Measurements from ENCODE around the gene SETD1B. TPM values are rescaled to one million over a fixed set of nuclear protein-coding genes. Genes with fewer than 3 reads are reported as not detected.
A peak's percentile ranks its signal among the peaks of the same experiment; 100 is the strongest.
"Not testable (repeated sequence)": the region's sequence is repeated elsewhere in the genome, so short reads cannot be mapped to it uniquely, and the experiment has no call there.

The SETD1B gene
- total RNA-seq = 3.0 TPM
- polyA plus RNA-seq = 11.8 TPM
- long read RNA-seq, donor 1 = 0 reads
- long read RNA-seq, donor 2 = 0 reads
- long read RNA-seq, donor 3 = 0 reads
- long read RNA-seq, donor 4 = 0 reads
- long read RNA-seq, donor 5 = 0 reads
- long read RNA-seq, donor 6 = 0 reads
- long read RNA-seq, donor 7, partial matches to known transcripts = 15 of 15 reads
- long read RNA-seq, donor 7, other reads (novel, unspliced or antisense) = 0 of 15 reads
- long read RNA-seq, donor 8 = 0 reads
- long read RNA-seq, donor 9 = 0 reads
- long read RNA-seq, donor 10, partial matches to known transcripts = 5 of 5 reads
- long read RNA-seq, donor 10, other reads (novel, unspliced or antisense) = 0 of 5 reads

DNA sequence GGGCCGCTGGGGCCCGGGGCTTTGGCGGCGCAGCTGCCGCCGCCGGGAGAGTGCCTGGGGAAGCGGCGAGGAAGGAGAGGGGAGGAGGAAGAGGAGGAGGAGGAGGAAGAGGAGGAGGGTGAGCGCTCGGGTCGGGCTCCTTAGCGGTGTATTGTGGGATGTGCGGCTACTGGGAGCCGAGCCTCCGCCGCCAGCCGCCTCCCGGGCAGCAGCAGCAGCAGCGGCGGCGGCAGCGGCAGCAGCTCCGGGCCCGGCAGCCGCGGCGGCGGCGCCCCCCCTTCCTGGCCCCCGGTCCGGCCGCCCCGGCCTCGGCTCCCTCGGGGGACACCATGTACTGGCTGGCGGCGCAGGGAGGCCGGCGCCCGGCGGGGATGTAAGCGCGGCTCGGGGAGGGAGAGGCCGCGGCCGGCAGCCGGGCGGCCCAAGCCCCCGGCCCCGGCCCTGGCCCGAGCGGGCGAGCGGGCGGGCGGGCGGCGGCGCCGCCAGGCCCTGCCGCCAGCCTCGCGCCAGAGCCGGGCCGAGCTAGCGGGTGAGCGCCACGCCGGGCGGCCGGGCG is at the start of gene SETD1B:
Gene SETD1B, plus strand, starts transcription at position 149 of the 556 bp plus-strand sequence. CDS start 729 bp downstream, outside the sequence.
- Histone ChIP-seq H3K4me1 (ENCODE audit: control insufficient read depth in 2 of 2, insufficient read depth in 2 of 2, low read length in 2 of 2) (peaks cover 21 to 36% of the 10 kb centered on the region in 2 donors), H3K27me3 (ENCODE audit: control insufficient read depth in 2 of 2, insufficient read depth in 1 of 2, low read length in 1 of 2) (no peaks in the 10 kb centered on the region), H3K4me3 (ENCODE audit: low read length in 2 of 2) (peak within 1 kb of the TSS; percentile 92 to 100), H3K36me3 (ENCODE audit: control insufficient read depth in 2 of 2, insufficient read depth in 2 of 2, low read length in 1 of 2) (peaks cover 27 to 37% of the 10 kb centered on the region in 2 donors), H3K9me3 (ENCODE audit: control insufficient read depth in 2 of 2, insufficient read depth in 1 of 2, low read length in 1 of 2) (no peaks in the 10 kb centered on the region), H3K27ac (ENCODE audit: low read depth in 1 of 2, low read length in 1 of 2) (peak within 1 kb of the TSS; percentile 98 to 100)
- WGBS = under 1% methylated on average over 73 of the region's 74 CpGs
- peak in 2 of 9 donors; percentile 68 to 80 for DNase-seq (ENCODE audit: low read depth in 6 of 9, low spot score in 9 of 9)

GRCh38 chr12:121754836-121755235 is 49.0 kb upstream of the SETD1B start:
- no peak for DNase-seq (ENCODE audit: low read depth in 6 of 9, low spot score in 9 of 9)
- no peaks in the 10 kb centered on the region for H3K27me3 ChIP-seq (ENCODE audit: control insufficient read depth in 2 of 2, insufficient read depth in 1 of 2, low read length in 1 of 2)
- H3K27ac ChIP-seq (ENCODE audit: low read depth in 1 of 2, low read length in 1 of 2) = no peak overlapping the region
- no peak overlapping the region for H3K4me3 ChIP-seq (ENCODE audit: low read length in 2 of 2)
- WGBS = 98% methylated on average over 11 of the region's 11 CpGs
- H3K9me3 ChIP-seq (ENCODE audit: control insufficient read depth in 2 of 2, insufficient read depth in 1 of 2, low read length in 1 of 2) = no peaks in the 10 kb centered on the region
- peaks cover 4 to 12% of the 10 kb centered on the region in 2 donors for H3K36me3 ChIP-seq (ENCODE audit: control insufficient read depth in 2 of 2, insufficient read depth in 2 of 2, low read length in 1 of 2)
- peaks cover 4 to 13% of the 10 kb centered on the region in 2 donors for H3K4me1 ChIP-seq (ENCODE audit: control insufficient read depth in 2 of 2, insufficient read depth in 2 of 2, low read length in 2 of 2)

DNA sequence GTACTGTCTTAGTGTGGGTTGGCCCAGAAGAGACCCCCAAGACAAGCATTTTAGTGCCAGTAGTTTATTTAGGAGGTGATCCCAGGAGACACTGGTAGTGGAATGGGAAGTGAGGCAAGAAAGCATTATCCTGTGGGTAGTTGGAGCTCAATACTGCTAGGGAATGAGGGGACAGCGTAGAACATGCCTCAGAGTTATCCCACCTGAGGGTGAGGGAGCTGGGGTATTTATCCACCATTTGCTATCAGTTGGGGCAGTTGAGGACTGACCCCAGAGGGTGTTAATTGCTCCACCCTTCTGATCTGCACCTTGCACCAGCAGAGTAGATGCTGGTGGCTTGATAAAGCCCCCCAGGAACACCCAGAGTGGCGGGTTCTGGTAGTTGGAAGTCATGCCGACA is 48.2 kb upstream of the SETD1B start:
- 97% methylated on average over 3 of the region's 3 CpGs for WGBS
- DNase-seq (ENCODE audit: low read depth in 6 of 9, low spot score in 9 of 9) = no peak
- Histone ChIP-seq H3K4me1 (ENCODE audit: control insufficient read depth in 2 of 2, insufficient read depth in 2 of 2, low read length in 2 of 2) (peaks cover 4 to 8% of the 10 kb centered on the region in 2 donors), H3K9me3 (ENCODE audit: control insufficient read depth in 2 of 2, insufficient read depth in 1 of 2, low read length in 1 of 2) (no peaks in the 10 kb centered on the region), H3K4me3 (ENCODE audit: low read length in 2 of 2) (no peak overlapping the region), H3K27ac (ENCODE audit: low read depth in 1 of 2, low read length in 1 of 2) (no peak overlapping the region), H3K36me3 (ENCODE audit: control insufficient read depth in 2 of 2, insufficient read depth in 2 of 2, low read length in 1 of 2) (peaks cover 4 to 8% of the 10 kb centered on the region in 2 donors), H3K27me3 (ENCODE audit: control insufficient read depth in 2 of 2, insufficient read depth in 1 of 2, low read length in 1 of 2) (no peaks in the 10 kb centered on the region)

DNA sequence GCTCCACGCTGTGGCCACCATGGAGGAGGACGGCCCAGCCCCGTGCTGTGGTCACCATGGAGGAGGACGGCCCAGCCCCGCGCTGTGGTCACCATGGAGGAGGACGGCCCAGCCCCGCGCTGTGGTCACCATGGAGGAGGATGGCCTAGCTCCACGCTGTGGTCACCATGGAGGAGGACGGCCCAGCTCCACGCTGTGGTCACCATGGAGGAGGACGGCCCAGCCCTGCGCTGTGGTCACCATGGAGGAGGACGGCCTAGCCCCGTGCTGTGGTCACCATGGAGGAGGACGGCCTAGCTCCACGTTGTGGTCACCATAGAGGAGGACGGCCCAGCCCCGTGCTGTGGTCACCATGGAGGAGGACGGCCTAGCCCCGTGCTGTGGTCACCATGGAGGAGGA is 45.3 kb upstream of the SETD1B start:
- not testable (repeated sequence) for H3K27ac ChIP-seq (ENCODE audit: low read depth in 1 of 2, low read length in 1 of 2); DNase-seq (ENCODE audit: low read depth in 6 of 9, low spot score in 9 of 9); H3K4me1 ChIP-seq (ENCODE audit: control insufficient read depth in 2 of 2, insufficient read depth in 2 of 2, low read length in 2 of 2); H3K36me3 ChIP-seq (ENCODE audit: control insufficient read depth in 2 of 2, insufficient read depth in 2 of 2, low read length in 1 of 2); H3K27me3 ChIP-seq (ENCODE audit: control insufficient read depth in 2 of 2, insufficient read depth in 1 of 2, low read length in 1 of 2); H3K9me3 ChIP-seq (ENCODE audit: control insufficient read depth in 2 of 2, insufficient read depth in 1 of 2, low read length in 1 of 2); H3K4me3 ChIP-seq (ENCODE audit: low read length in 2 of 2)
- 97% methylated on average over 22 of the region's 22 CpGs for WGBS

GRCh38 chr12:121762269-121762668 is 41.5 kb upstream of the SETD1B start:
- H3K9me3 ChIP-seq (ENCODE audit: control insufficient read depth in 2 of 2, insufficient read depth in 1 of 2, low read length in 1 of 2) = peaks cover 0 to 2% of the 10 kb centered on the region in 2 donors
- H3K4me3 ChIP-seq (ENCODE audit: low read length in 2 of 2) = no peak overlapping the region
- no peak for DNase-seq (ENCODE audit: low read depth in 6 of 9, low spot score in 9 of 9)
- WGBS = 99% methylated on average over 6 of the region's 6 CpGs
- H3K27ac ChIP-seq (ENCODE audit: low read depth in 1 of 2, low read length in 1 of 2) = no peak overlapping the region
- peaks cover 0 to 4% of the 10 kb centered on the region in 2 donors for H3K36me3 ChIP-seq (ENCODE audit: control insufficient read depth in 2 of 2, insufficient read depth in 2 of 2, low read length in 1 of 2)
- H3K4me1 ChIP-seq (ENCODE audit: control insufficient read depth in 2 of 2, insufficient read depth in 2 of 2, low read length in 2 of 2) = no peaks in the 10 kb centered on the region
- H3K27me3 ChIP-seq (ENCODE audit: control insufficient read depth in 2 of 2, insufficient read depth in 1 of 2, low read length in 1 of 2) = no peaks in the 10 kb centered on the region

DNA sequence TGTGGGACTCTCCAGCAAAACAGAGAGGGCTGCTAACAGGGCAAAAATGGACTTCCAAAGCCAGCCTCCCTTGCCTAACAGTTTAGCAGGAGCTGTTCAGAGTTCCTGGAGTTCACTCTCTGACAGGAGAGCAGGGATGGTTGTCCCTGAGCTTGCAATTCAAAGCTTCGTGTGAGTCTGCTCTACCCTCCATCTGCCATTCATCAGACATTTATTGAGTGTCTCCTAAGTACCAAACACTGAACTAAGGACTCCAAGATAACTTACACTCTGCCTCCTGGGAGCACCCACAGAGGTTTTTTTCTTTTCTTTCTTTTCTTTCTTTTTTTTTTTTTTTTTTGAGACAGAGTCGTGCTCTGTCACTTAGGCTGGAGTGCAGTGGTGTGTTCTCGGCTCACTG is 39.0 kb upstream of the SETD1B start:
- Histone ChIP-seq H3K36me3 (ENCODE audit: control insufficient read depth in 2 of 2, insufficient read depth in 2 of 2, low read length in 1 of 2) (peaks cover 0 to 4% of the 10 kb centered on the region in 2 donors), H3K4me1 (ENCODE audit: control insufficient read depth in 2 of 2, insufficient read depth in 2 of 2, low read length in 2 of 2) (no peaks in the 10 kb centered on the region), H3K27me3 (ENCODE audit: control insufficient read depth in 2 of 2, insufficient read depth in 1 of 2, low read length in 1 of 2) (no peaks in the 10 kb centered on the region), H3K4me3 (ENCODE audit: low read length in 2 of 2) (no peak overlapping the region), H3K9me3 (ENCODE audit: control insufficient read depth in 2 of 2, insufficient read depth in 1 of 2, low read length in 1 of 2) (peaks cover 0 to 2% of the 10 kb centered on the region in 2 donors), H3K27ac (ENCODE audit: low read depth in 1 of 2, low read length in 1 of 2) (no peak overlapping the region)
- WGBS = 96% methylated on average over 3 of the region's 3 CpGs
- no peak for DNase-seq (ENCODE audit: low read depth in 6 of 9, low spot score in 9 of 9)

GRCh38 chr12:121765573-121765972 is 38.2 kb upstream of the SETD1B start:
- no peak overlapping the region for H3K27ac ChIP-seq (ENCODE audit: low read depth in 1 of 2, low read length in 1 of 2)
- H3K9me3 ChIP-seq (ENCODE audit: control insufficient read depth in 2 of 2, insufficient read depth in 1 of 2, low read length in 1 of 2) = peaks cover 0 to 2% of the 10 kb centered on the region in 2 donors
- H3K36me3 ChIP-seq (ENCODE audit: control insufficient read depth in 2 of 2, insufficient read depth in 2 of 2, low read length in 1 of 2) = peaks cover 0 to 4% of the 10 kb centered on the region in 2 donors
- DNase-seq (ENCODE audit: low read depth in 6 of 9, low spot score in 9 of 9) = no peak
- H3K4me1 ChIP-seq (ENCODE audit: control insufficient read depth in 2 of 2, insufficient read depth in 2 of 2, low read length in 2 of 2) = no peaks in the 10 kb centered on the region
- H3K4me3 ChIP-seq (ENCODE audit: low read length in 2 of 2) = no peak overlapping the region
- H3K27me3 ChIP-seq (ENCODE audit: control insufficient read depth in 2 of 2, insufficient read depth in 1 of 2, low read length in 1 of 2) = no peaks in the 10 kb centered on the region
- 96% methylated on average over 5 of the region's 5 CpGs for WGBS

DNA sequence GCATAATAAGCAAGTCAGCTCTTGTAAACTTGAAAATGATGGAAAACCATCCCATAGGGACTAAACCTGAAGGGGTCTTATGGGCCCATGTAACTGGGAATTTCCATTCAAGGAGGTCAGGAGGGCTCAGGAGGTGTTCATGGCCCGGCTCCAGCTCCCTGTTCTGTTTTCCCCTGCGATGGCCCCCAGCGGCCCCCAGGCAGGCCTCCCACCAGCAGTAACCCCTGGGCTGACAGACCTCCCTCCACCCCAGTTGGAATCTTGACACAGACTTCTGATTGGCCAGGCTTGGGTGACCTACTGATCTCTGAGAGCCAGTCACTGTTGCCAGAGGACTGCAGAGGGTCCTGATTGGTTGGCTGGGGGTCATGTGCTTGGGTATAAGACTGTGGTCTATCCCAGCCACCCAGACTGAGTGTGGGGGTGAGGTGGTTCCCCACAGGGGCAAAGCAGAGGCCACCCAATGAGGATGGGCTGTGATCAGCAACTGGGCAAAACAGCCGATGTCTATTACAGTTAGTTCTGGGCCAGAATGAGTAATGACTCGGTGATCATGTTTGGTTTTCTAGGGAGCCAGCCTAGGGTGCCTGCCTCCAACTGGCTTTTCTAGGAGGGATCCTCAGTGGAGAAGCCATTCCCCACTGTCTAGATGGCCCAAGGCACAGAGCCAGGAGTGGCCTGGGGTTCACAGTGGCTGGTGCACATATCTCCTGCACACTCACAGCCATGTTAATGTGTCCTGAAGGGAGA is 37.3 kb upstream of the SETD1B start:
- no peak for DNase-seq (ENCODE audit: low read depth in 6 of 9, low spot score in 9 of 9)
- H3K27me3 ChIP-seq (ENCODE audit: control insufficient read depth in 2 of 2, insufficient read depth in 1 of 2, low read length in 1 of 2) = no peaks in the 10 kb centered on the region
- peaks cover 0 to 2% of the 10 kb centered on the region in 2 donors for H3K9me3 ChIP-seq (ENCODE audit: control insufficient read depth in 2 of 2, insufficient read depth in 1 of 2, low read length in 1 of 2)

GRCh38 chr12:121767525-121768016 is 36.2 kb upstream of the SETD1B start:
- Histone ChIP-seq H3K27ac (ENCODE audit: low read depth in 1 of 2, low read length in 1 of 2) (no peak overlapping the region), H3K9me3 (ENCODE audit: control insufficient read depth in 2 of 2, insufficient read depth in 1 of 2, low read length in 1 of 2) (peaks cover 0 to 6% of the 10 kb centered on the region in 2 donors), H3K36me3 (ENCODE audit: control insufficient read depth in 2 of 2, insufficient read depth in 2 of 2, low read length in 1 of 2) (peaks cover 0 to 4% of the 10 kb centered on the region in 2 donors), H3K27me3 (ENCODE audit: control insufficient read depth in 2 of 2, insufficient read depth in 1 of 2, low read length in 1 of 2) (no peaks in the 10 kb centered on the region), H3K4me1 (ENCODE audit: control insufficient read depth in 2 of 2, insufficient read depth in 2 of 2, low read length in 2 of 2) (no peaks in the 10 kb centered on the region), H3K4me3 (ENCODE audit: low read length in 2 of 2) (no peak overlapping the region)
- 95% methylated on average over 10 of the region's 10 CpGs for WGBS
- no peak for DNase-seq (ENCODE audit: low read depth in 6 of 9, low spot score in 9 of 9)

More for the DNA sequence above, 37.3 kb upstream of the SETD1B start:
- no peak overlapping the region for H3K4me3 ChIP-seq (ENCODE audit: low read length in 2 of 2)
- no peak overlapping the region for H3K27ac ChIP-seq (ENCODE audit: low read depth in 1 of 2, low read length in 1 of 2)
- peaks cover 0 to 4% of the 10 kb centered on the region in 2 donors for H3K36me3 ChIP-seq (ENCODE audit: control insufficient read depth in 2 of 2, insufficient read depth in 2 of 2, low read length in 1 of 2)
- no peaks in the 10 kb centered on the region for H3K4me1 ChIP-seq (ENCODE audit: control insufficient read depth in 2 of 2, insufficient read depth in 2 of 2, low read length in 2 of 2)
- 99% methylated on average over 5 of the region's 5 CpGs for WGBS
